GM19324 (cell line): ENCODE data around the gene FGF22.

Experiments
- ATAC-seq: cut with Tn5 transposase; IDR thresholded peaks from one replicate; pipeline ENCODE4 v1.9.1; 2021; ENCODE audit warnings: mild to moderate bottlenecking, moderate library complexity; ENCODE audit not compliant: unreplicated experiment, low FRiP score

Gene FGF22

GRCh38 chr19:640606-641189 is 1.0 kb downstream of the FGF22 start:
- no peak for ATAC-seq

GRCh38 chr19:641702-642101 is 2.0 kb downstream of the FGF22 start:
- no peak for ATAC-seq

DNA sequence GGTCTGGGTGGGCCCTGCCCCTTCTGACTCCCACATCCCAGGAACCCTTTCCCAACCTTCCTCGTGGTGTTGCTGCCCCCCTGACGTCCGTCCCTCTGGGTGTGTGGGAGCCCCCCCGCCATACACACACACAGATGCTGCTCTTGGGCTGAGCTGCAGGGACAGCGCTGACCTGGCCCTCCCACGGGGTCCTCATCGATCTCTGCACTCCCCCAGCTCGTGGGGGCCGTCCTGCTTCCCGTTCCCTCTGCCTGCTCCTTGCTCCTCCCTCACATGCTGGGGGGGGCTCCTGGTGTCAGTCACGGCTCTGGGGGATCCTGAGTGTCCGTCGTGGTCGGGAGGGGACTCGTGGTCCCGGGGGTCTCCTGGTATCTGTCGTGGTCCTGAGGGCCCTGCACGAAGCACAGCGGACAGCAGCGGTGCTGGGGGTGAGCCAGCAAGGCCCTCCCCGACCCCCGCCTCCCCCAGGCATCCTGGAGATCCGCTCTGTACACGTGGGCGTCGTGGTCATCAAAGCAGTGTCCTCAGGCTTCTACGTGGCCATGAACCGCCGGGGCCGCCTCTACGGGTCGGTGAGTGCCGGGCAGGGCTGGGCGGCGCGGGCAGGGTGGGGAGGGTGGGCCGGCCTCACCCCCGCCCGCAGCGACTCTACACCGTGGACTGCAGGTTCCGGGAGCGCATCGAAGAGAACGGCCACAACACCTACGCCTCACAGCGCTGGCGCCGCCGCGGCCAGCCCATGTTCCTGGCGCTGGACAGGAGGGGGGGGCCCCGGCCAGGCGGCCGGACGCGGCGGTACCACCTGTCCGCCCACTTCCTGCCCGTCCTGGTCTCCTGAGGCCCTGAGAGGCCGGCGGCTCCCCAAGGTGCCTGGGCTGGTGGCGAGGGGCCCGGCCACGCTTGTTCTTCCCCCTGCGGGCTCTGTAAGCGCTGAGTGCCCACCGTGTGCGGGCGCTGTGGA is 3.4 kb downstream of the FGF22 start:
- ATAC-seq: no peak

- no peak for ATAC-seq
Measured at GRCh38 chr19:643736-644135, 4.1 kb downstream of the FGF22 start.

DNA sequence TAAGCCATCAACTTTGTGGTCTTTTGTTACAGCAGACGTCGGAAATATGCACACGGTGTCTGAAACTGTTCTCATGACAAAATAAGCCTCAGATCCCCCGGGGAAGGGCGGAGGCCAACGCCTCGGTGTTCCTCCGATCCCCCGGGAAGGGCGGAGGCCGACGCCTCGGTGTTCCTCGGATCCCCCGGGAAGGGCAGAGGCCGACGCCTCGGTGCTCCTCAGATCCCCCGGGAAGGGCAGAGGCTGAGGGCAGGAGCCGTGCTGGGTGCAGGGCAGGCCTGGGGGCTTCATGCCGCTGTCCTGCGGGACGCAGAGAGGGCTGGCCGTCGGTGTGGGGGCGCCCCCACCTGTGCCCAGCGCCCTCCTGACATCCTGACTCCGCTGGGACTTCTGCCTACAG is 4.7 kb downstream of the FGF22 start:
- ATAC-seq: no peak

- no peak for ATAC-seq
Measured at GRCh38 chr19:644789-645188, 5.1 kb downstream of the FGF22 start.

DNA sequence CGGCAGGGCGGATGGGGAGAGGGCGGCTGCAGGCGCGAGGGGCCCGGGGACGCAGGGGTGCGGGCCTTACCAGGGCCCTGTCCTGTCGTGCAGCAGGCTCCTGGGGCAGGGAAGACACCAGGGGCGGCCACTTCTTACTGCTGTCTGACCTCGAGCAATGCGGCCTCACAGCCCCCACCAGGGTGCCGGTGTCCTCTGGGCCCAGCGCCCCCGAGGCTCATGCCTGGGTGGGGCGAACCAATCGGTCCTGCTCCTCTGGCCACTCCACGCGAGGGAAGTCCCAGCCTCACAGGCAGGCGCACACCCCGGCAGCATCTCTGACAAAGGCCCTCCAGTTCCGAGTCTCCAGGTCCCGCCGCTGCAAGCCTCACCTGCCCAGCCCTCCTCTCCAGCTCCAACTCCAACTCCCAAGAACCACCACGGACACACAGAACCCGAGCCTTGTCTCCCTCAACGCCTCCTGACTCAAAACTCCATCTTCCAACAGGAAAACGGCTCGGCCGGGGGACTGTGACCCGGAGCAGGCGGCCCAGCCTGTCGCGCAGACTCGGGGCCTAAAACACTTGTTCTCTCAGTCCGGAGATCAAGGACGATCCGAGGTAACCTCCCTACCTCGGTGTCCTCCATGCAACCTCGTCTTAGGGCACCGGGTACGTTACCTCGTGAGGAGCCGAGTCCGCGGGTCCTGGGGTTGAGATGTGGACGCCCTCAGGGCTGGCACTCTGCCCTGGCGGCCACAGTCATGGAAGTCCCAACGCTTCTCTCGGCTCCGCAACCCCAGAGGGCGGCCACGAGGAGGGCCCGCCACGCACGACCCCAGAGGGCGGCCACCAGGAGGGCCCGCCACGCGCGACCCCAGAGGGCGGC is 6.5 kb downstream of the FGF22 start:
- no peak for ATAC-seq

DNA sequence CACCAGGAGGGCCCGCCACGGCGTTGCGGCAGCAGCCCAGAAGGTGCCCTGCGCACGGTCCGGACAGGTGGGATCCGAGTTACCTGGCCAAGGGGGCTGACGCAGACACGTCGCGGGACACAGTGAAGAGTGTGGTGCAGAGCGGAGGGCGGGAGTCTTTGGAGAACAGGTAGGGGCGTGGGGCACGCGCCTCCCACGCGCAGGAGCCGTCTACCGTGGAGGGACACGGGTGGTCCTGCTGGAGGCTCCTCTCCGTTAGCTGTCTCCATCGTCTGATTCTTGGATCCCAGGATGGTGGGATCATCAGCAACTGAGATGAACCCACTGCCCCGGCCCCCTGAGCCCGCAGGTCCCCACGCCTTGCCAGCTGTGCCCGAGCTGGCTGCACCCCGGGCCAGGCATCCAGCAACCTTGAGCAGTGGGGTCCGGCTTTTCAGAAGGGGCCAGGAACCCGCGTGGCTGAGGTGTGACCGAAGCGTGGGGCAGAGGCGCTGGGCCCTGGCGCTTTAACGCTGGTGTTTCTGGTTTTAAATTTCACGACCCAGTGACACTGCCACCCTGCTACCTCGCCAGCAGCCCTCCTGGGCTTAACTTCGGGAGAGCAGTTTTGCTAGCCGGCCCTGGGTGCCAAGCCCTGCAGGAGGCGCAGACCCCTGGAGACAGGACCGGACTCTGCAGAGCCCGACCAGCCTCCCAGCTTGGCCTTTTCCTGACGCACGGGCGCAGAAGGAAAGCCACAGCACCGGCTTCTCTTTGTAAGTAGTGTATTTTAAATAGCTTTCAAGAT is 7.3 kb downstream of the FGF22 start:
- no peak for ATAC-seq

DNA sequence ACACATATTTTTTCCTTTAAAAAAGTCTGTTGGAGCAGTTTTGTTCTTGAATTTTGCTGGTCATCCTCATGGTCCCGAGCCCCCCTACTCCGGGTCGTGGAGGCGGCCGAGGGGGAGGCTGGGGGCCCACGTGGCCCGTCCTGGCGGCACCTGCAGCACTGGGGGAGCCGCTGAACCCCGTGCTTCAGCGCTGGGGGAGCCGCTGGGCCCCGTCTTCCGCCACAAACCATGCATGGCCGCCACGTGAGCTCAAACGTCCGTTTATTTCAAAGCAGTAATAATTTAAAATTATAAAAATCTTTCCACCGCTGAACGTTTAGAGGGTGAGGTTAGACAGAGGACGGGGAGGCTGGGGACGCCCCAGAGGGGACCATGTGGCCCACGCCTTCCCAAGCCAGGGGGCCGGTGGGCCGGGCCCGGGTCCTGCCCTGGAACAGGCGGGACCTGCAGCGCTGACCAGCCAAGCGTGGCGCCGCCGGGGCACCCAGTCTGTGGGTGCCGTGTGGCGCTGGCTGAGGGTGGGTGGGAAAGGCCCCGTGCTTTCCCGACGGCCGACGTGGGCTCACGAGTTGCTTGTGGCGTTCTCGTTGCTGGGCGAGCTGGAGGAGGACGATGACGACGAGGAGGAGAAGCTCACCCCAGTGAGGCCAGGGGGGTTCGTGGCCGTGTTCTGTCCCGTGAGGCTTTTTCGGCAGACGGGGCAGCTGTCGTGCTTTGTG is 8.0 kb downstream of the FGF22 start:
- no peak for ATAC-seq

DNA sequence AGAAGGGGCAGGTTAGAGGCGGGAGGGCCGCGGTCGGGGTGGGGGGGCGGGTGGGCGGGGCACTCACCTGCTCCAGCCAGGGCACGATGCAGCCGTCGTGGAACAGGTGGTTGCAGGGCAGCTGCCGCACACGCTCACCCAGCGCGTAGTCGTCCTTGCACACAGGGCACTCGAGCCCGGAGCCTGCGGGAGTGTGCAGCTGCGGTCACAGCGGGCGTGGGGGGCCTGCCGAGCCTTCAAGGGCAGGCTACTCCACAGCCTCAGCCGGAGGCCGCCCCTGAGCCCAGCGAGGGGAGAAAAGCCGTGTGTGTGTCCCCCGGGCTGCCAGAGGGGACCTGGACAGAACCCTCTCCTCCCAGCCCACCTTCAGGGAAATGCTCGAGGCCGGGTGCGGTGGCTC is 8.6 kb downstream of the FGF22 start:
- no peak for ATAC-seq

GRCh38 chr19:648904-649801 is 9.5 kb downstream of the FGF22 start:
- no peak for ATAC-seq

GRCh38 chr19:650121-650520 is 10.4 kb downstream of the FGF22 start:
- no peak for ATAC-seq

GRCh38 chr19:651114-651818 is 11.6 kb downstream of the FGF22 start:
- ATAC-seq: no peak

DNA sequence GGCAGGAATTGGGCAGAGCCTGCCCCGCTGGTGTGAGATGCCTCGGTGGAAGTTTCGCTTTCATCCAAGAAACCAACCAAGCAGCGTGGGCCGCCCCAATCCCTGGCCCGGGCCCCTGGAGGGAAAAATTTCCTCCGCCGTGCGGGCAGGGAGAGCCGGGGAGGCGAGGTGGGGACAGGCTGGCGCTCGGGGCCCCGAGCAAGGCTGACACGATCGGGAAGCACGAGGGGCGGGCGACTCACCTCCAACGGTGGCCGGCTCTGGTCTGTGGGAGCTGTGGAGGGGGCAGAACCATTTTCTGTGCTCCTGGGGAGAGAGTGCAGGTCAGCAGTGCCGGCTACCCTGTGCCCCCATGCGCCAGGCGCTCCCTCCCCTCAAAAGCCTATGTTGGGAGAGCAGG is 12.3 kb downstream of the FGF22 start:
- ATAC-seq: no peak

DNA sequence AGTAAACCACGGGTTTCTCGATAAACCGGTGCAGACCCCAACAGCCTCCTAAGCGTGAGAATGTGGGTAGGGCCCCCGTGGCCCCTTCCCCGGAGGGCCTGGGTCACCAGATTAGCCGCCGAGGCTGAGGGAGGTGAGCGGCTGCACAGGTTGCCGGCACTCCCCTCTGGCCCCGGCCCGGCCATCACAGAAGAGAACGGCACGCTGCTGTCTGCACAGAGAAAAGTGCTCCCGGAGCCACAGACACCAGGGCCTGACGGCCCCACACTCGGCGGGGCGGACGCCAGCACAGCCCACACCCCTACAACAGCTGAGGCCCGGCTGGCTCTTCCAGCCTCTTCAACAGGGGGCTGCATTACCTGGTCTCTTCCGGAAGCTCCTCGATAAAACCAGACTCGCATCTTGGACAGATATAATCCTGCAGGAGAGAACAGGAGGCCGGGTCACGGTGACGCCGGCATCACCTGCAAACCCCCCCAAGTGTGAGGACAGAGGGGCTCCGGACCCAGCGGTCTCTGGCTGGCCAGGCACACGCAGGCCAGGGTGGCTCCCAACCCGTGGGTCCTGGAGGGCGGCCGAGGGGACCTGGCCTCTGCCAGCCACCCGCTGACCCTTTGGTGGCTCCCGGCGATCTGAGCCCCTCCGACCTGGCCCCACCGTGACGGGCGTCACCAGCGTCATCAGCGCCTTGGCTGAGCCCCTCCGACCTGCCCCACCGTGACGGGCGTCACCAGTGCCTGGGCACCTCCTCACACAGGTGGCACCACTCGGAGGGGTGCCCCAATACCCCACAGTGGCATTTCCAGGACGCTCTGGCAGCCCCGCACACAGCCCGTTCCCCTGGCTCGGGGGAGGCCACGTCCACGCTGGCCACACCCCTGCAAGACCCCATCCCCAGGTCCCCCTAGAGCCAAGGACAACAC is 13.0 kb downstream of the FGF22 start:
- ATAC-seq: no peak

DNA sequence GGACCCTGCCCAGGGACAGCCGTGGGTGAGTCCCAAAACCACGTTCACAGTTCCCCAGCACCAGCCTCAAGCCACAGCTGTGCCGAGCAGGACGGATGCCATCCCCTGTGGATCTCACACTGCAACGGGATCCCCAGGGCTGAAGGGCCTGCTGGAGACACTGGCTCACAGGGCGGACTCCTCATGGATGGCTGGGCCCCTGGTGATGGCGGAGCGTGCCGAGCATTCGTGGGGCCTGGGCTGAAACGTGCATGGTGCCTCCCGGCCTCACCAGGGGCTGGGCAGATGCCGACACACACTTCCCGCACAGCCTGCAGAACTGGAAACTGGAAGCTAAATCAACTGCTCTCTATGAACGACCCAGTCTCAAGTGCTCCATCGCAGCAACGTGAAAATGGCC is 13.7 kb downstream of the FGF22 start:
- ATAC-seq: no peak

DNA sequence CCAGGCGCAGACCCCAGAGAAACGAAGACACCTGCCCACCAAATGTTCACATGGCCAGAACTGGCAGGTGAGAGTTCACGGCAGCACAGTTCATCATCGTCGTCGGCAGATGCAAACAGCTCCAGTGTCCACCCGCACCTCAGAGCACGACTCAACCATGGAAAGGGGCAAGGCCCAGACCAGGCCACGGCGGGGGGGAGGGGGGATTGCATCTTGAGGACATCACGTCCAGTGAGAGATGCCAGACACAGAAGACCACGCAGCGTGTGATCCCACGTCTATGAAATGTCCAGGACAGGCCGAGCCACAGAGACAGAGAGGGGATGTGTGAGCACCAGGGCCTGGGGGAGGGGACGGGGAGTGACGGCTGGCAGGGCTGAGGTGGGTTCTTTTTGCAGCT is 16.0 kb downstream of the FGF22 start:
- no peak for ATAC-seq
